ENCODE measurements around the gene OR4A5. TPM values are rescaled to one million over a fixed set of nuclear protein-coding genes. Genes with fewer than 3 reads are reported as not detected.
"Not testable (repeated sequence)": the region's sequence is repeated elsewhere in the genome, so short reads cannot be mapped to it uniquely, and the experiment has no call there.

OR4A5 gene, protein sequence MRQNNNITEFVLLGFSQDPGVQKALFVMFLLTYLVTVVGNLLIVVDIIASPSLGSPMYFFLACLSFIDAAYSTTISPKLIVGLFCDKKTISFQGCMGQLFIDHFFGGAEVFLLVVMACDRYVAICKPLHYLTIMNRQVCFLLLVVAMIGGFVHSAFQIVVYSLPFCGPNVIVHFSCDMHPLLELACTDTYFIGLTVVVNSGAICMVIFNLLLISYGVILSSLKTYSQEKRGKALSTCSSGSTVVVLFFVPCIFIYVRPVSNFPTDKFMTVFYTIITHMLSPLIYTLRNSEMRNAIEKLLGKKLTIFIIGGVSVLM
- polyA plus RNA-seq (2011; rRNA removed) (not detected in 2 replicates), polyA plus RNA-seq (2017; fragmentation: RNase III; extraction: RNeasy Plus Mini Kit Qiagen cat#74134 plus additional on column Dnase treatment) (not detected in 3 replicates), polyA minus RNA-seq (2011; rRNA and poly(A)+ RNA removed) (not detected in 2 replicates)
- not detected in 2 replicates for polyA plus RNA-seq (2012; cell fraction: cytosol; rRNA removed)
- polyA plus RNA-seq (2012; cell fraction: nucleus; rRNA removed) = not detected in 2 replicates

DNA sequence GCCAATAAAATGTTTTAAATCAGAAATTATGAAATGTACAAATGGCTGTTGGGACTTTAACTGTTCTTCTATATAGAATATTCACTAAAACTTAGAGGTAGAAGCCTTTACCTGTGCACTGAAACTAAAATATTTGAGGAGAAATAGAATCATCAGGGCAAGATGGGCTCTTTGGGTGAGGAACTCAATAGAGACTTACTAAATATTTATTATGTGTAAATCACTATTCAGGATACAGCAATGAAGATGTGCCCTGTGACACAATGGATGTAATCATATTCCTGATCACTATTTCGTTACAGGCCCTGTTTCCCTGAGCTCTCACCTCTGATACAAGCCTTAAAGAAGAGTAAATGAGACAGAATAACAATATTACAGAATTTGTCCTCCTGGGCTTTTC is at the start of gene OR4A5:
Gene OR4A5, plus strand, starts transcription at position 301 of the 400 bp plus-strand sequence. Its CDS starts 53 bp downstream, at position 354.
- H3K4me3 ChIP-seq; FAIRE-seq; POLR2A ChIA-PET; H3K9me3 ChIP-seq; H3K4me1 ChIP-seq; H3K27ac ChIP-seq; CTCF ChIA-PET; H3K4me2 ChIP-seq; ATAC-seq; DNase-seq (ENCODE audit: low read depth in 1 of 2, low spot score in 1 of 2): not testable (repeated sequence)
- 0% methylated on average over 1 of the region's 1 CpG for WGBS (ENCODE audit: missing lambda C conversion rate)

DNA sequence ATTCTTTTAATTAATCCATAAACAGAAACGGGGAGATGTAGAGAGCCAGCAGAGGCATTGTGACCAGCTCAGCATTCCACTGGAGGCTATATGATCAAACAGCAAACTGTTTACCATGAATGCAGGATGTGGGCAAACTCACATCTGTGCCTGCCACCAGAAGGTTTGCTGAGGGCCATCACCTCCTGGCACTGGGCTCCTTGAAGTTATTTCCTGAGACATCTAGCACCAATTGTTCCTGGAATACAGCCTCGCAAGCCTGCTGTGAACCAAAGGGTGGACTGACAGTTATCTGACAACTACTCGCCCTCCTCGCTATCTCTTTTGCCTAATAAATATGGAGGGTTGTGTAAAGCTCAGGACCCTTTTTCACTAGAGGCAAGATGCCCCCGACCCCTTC is 13.5 kb downstream of the OR4A5 start:
- FAIRE-seq; POLR2A ChIA-PET; H3K4me3 ChIP-seq; ATAC-seq; DNase-seq (ENCODE audit: low read depth in 1 of 2, low spot score in 1 of 2); H3K4me2 ChIP-seq; H3K9me3 ChIP-seq; CTCF ChIA-PET; H3K27ac ChIP-seq; H3K4me1 ChIP-seq: not testable (repeated sequence)
- 1% methylated on average over 5 of the region's 5 CpGs for WGBS (ENCODE audit: missing lambda C conversion rate)

Other genes with a start within 250 kb of the OR4A5 start
- gene OR4C46, start 102.8 kb upstream of the OR4A5 start, polyA plus RNA-seq (2011; rRNA removed) = not detected in 2 replicates
- gene OR4C46, start 102.8 kb upstream of the OR4A5 start, polyA plus RNA-seq (2017; fragmentation: RNase III; extraction: RNeasy Plus Mini Kit Qiagen cat#74134 plus additional on column Dnase treatment) = not detected in 3 replicates

Data from A549 (cell line).